Superior temporal gyrus (tissue), 1 donor: ENCODE measurements around the gene DAPP1.
A peak's percentile ranks its signal among the peaks of the same experiment; 100 is the strongest.

ENCODE experiments used
- DNase-seq: peaks from one replicate; pipeline ENCODE4 v3.0.0-alpha.2; 2016; ENCODE audit errors: extremely low spot score

DAPP1 gene

GRCh38 chr4:99853999-99854398 lies 37.4 kb downstream of the DAPP1 start:
- DNase-seq, result no peak

GRCh38 chr4:99855678-99856077 lies 39.1 kb downstream of the DAPP1 start:
- no peak for DNase-seq

- DNase-seq, result no peak
Observed at GRCh38 chr4:99856166-99856565, 39.5 kb downstream of the DAPP1 start.

- DNase-seq, result no peak
Observed at GRCh38 chr4:99857307-99857706, 40.7 kb downstream of the DAPP1 start.

- DNase-seq, result no peak
Observed at GRCh38 chr4:99859618-99860017, 43.0 kb downstream of the DAPP1 start.

GRCh38 chr4:99860521-99860920 lies 43.9 kb downstream of the DAPP1 start:
- DNase-seq, result no peak

- no peak for DNase-seq
Observed at GRCh38 chr4:99861120-99861905, 44.7 kb downstream of the DAPP1 start.

- DNase-seq, result no peak
Observed at GRCh38 chr4:99863804-99864203, 47.2 kb downstream of the DAPP1 start.

- DNase-seq, result no peak
Observed at GRCh38 chr4:99868126-99868596, 51.5 kb downstream of the DAPP1 start.

- no peak for DNase-seq
Observed at GRCh38 chr4:99872570-99872969, 55.9 kb downstream of the DAPP1 start.

GRCh38 chr4:99875071-99875470 lies 58.4 kb downstream of the DAPP1 start:
- DNase-seq, result no peak

GRCh38 chr4:99876946-99877345 lies 60.3 kb downstream of the DAPP1 start:
- no peak for DNase-seq

- DNase-seq, result no peak
Observed at GRCh38 chr4:99878604-99879003, 62.0 kb downstream of the DAPP1 start.

GRCh38 chr4:99879458-99879857 lies 62.8 kb downstream of the DAPP1 start:
- DNase-seq, result no peak

- DNase-seq, result peak; percentile 54
Observed at GRCh38 chr4:99885063-99885664, 68.5 kb downstream of the DAPP1 start.

- DNase-seq, result no peak
Observed at GRCh38 chr4:99885687-99886086, 69.1 kb downstream of the DAPP1 start.

GRCh38 chr4:99886146-99886545 lies 69.5 kb downstream of the DAPP1 start:
- DNase-seq, result no peak

- DNase-seq, result no peak
Observed at GRCh38 chr4:99887837-99888236, 71.2 kb downstream of the DAPP1 start.

- no peak for DNase-seq
Observed at GRCh38 chr4:99891351-99891750, 74.7 kb downstream of the DAPP1 start.

- no peak for DNase-seq
Observed at GRCh38 chr4:99893029-99893428, 76.4 kb downstream of the DAPP1 start.

GRCh38 chr4:99893839-99894160 lies 77.2 kb downstream of the DAPP1 start:
- no peak for DNase-seq

GRCh38 chr4:99894161-99894997 lies 77.8 kb downstream of the DAPP1 start, which contains the start of gene LAMTOR3:
Gene LAMTOR3, minus strand, starts transcription at chr4:99894427. Its CDS starts 464 bp downstream, at chr4:99893963.
- peak; percentile 95 for DNase-seq
